Aorta (tissue), 5 donors: ENCODE results near the gene TPPP. TPM values are rescaled to one million over a fixed set of nuclear protein-coding genes. Genes with fewer than 3 reads are reported as not detected.

Experiments
- ATAC-seq: fragments of 200-7000 bp; cut with Tn5 transposase; one replicate; pipeline ENCODE4 v1.9.1; 2022; ENCODE audit warnings: moderate library complexity; ENCODE audit not compliant: low FRiP score
- DNase-seq, 2 donors: peaks; one replicate each; pipeline ENCODE4 v3.0.0-alpha.2; 2020
- H3K27ac ChIP-seq, 2 donors: one replicate each; pipeline ENCODE4 v1.5.1; 2013; ENCODE audit warnings: low read length in 2 of 2, mild to moderate bottlenecking in 2 of 2, moderate library complexity in 2 of 2, control low read depth in 1 of 2, inconsistent platforms in 1 of 2, low read depth in 1 of 2
- H3K27me3 ChIP-seq, 2 donors: one replicate each; pipeline ENCODE4 v1.6.1; 2013; ENCODE audit warnings: control low read depth in 1 of 2, low read length in 1 of 2, mild to moderate bottlenecking in 1 of 2, moderate library complexity in 1 of 2; ENCODE audit not compliant: insufficient read depth in 2 of 2, control insufficient read depth in 1 of 2
- H3K36me3 ChIP-seq, 2 donors: one replicate each; pipeline ENCODE4 v1.6.1; 2013; ENCODE audit warnings: control low read depth in 1 of 2, low read length in 1 of 2, mild to moderate bottlenecking in 1 of 2; ENCODE audit not compliant: insufficient read depth in 2 of 2, control insufficient read depth in 1 of 2
- H3K4me1 ChIP-seq, 2 donors: one replicate each; pipeline ENCODE4 v1.6.1; 2013; ENCODE audit warnings: low read length in 2 of 2, control low read depth in 1 of 2, mild to moderate bottlenecking in 1 of 2, moderate library complexity in 1 of 2; ENCODE audit not compliant: insufficient read depth in 2 of 2, control insufficient read depth in 1 of 2
- H3K4me3 ChIP-seq, 2 donors: one replicate each; pipeline ENCODE4 v1.5.1; 2013; ENCODE audit warnings: low read length in 2 of 2, control low read depth in 1 of 2, mild to moderate bottlenecking in 1 of 2
- H3K9me3 ChIP-seq: one replicate; pipeline ENCODE4 v1.6.1; 2013; ENCODE audit warnings: mild to moderate bottlenecking, low read length; ENCODE audit not compliant: control insufficient read depth
- WGBS, 2 donors: extraction: QIAGEN DNeasy Blood & Tissue Kit; methylation state at CpG; one replicate each; pipeline ENCODE4 v1.1.7; 2013; 5-methylcytosine and 5-hydroxymethylcytosine counted together
- intact Hi-C, 2 donors: fragments of 100-400 bp; cut with DNase I; formaldehyde crosslinking; loops; one replicate each; pipeline versions ENCODE4 v1.14.2 to v1.15.0; 2022
- polyA plus RNA-seq, 2 donors: library from polyadenylated mRNA; stranded (reverse); fragments of 200-250 nt; gene quantifications; one replicate each; pipeline ENCODE4 v1.2.3, GENCODE V29; 2013
- total RNA-seq, 2 donors: library from RNA; stranded (reverse); fragmentation: NEBNext Ultra II Directional; extraction: Animal tissue kit (Norgen Biotek cat#: 25700); gene quantifications; one replicate each; pipeline ENCODE4 v1.2.1, GENCODE V29; 2021
- donor health status: healthy with polysubstance abuse.
- donor health status: Bipolar disorder and iron deficiency.
- donor health status: DM: no; HTN: no; CAD: no.
- donor health status: DM: no; HTN: no; CAD: no.
- donor health status: DM: yes; HTN: yes; CAD: no.

The TPPP gene
- total and polyA plus RNA-seq, 4 donors = 2.5 to 9.8 (median 5.2) TPM

DNA sequence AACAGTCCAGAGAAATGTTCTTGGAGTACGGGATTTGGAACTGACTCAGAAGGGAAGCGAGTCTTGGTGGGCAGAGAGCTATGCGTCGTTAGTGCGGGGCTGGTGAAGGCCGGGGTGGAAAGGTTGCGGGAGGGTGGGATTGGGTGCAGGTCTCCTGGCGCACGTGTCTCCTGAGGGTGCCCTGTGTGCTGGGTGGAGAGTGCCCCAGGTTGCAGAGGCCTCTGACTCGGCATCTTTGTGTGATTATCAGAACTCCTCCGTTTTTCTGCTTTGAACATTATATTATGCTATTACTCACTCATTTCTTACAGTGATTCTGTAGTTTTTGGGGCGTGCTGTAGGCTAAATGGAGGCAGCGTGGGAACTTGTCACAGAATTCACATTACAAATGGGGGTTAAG lies 69.6 kb downstream of the TPPP start:
- WGBS, 2 donors = 91 to 96% methylated on average over 13 of the region's 13 CpGs
- H3K36me3 ChIP-seq = no peaks in the 10 kb centered on the region
- ATAC-seq (no peak), DNase-seq (peak in 1 of 2 donors; percentile 36)
- H3K27ac ChIP-seq = no peak overlapping the region
- no peak overlapping the region for H3K4me3 ChIP-seq
- H3K4me1 ChIP-seq = no peaks in the 10 kb centered on the region
- H3K9me3 ChIP-seq = no peaks in the 10 kb centered on the region
- H3K27me3 ChIP-seq = no peaks in the 10 kb centered on the region
- intact Hi-C loops = no loop called here

DNA sequence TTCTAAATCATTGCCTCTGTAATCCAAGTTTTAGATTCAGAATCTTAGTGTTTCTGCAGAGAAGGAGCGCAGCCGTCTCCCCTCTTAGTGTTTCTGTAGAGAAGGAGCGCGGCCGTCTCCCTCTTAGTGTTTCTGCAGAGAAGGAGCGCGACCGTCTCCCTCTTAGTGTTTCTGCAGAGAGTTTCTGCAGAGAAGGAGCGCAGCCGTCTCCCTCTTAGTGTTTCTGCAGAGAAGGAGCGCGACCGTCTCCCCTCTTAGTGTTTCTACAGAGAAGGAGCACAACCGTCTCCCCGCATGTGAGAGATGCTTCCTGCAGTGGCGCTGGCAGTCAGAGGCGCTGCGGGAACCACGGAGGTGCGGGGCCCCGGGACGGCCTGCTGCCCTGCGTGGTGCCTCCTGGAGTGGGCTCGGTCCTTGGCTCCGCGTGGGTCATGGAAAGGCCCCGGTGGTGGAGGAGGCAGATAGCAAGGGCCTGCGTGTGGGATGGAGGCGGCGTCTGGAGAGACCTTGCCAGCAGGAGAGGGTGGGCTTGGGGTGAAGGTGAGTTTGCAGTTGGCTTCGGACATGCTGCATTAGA lies 70.1 kb downstream of the TPPP start:
- DNase-seq = peak in 1 of 2 donors; percentile 59
- no peaks in the 10 kb centered on the region for H3K27me3 ChIP-seq
- no peaks in the 10 kb centered on the region for H3K9me3 ChIP-seq
- no peaks in the 10 kb centered on the region for H3K4me1 ChIP-seq
- ATAC-seq = no peak
- intact Hi-C loops = no loop called here
- no peaks in the 10 kb centered on the region for H3K36me3 ChIP-seq
- WGBS, 2 donors = 94 to 96% methylated on average over 31 of the region's 31 CpGs
- no peak overlapping the region for H3K4me3 ChIP-seq
- no peak overlapping the region for H3K27ac ChIP-seq

DNA sequence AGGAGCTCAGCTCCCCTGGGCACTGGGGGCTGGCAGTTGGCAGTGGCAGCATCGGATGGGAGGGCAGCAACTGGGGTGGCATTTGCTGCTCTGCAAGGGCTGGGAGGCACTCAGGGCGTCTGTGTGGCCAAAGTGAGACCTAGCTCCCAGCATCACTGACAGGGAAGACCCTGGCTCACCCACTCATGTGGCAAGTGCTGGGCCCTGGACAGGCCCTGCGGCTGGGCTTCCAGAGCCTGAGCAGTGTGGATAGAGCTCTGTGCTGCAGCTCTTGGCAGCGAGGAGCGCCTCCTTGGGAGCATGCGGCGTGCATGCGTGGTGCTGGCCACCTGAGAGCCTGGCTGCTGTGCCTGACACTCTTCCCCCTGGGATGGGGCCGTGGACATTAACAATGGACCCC lies 70.8 kb downstream of the TPPP start:
- Histone ChIP-seq H3K27me3 (no peaks in the 10 kb centered on the region), H3K4me3 (no peak overlapping the region), H3K9me3 (no peaks in the 10 kb centered on the region), H3K27ac (no peak overlapping the region), H3K4me1 (no peaks in the 10 kb centered on the region), H3K36me3 (no peaks in the 10 kb centered on the region)
- intact Hi-C loops = no loop called here
- ATAC-seq = no peak
- DNase-seq = peak in 1 of 2 donors; percentile 48
- 94% methylated on average over 9 of the region's 9 CpGs for WGBS, 2 donors

DNA sequence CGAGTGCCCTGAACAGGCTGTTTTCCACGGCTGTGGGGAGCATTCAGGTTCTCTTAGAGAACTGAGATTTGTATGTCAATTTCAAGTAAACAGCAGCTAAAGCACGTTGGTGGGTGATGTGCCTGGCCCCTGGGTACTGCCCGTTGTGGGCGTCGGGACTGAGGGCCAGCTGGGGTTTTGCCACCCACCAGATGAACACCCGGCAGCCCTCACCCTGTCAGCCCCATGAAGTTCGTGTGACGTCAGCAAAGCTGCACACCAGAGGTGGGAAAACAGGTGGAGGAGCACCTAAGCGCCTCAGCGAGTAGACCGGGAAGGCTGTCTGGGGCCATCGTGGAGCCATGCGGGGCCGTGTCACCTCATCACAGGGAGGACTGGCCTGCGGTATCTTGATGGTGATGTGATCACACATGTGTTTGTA lies 71.8 kb downstream of the TPPP start:
- no peak overlapping the region for H3K4me3 ChIP-seq
- 96 to 97% methylated on average over 16 of the region's 16 CpGs for WGBS, 2 donors
- no peaks in the 10 kb centered on the region for H3K27me3 ChIP-seq
- no peaks in the 10 kb centered on the region for H3K36me3 ChIP-seq
- no peaks in the 10 kb centered on the region for H3K4me1 ChIP-seq
- H3K27ac ChIP-seq = no peak overlapping the region
- ATAC-seq (no peak), DNase-seq (peak in 1 of 2 donors; percentile 66)
- H3K9me3 ChIP-seq = no peaks in the 10 kb centered on the region
- intact Hi-C loops = no loop called here

DNA sequence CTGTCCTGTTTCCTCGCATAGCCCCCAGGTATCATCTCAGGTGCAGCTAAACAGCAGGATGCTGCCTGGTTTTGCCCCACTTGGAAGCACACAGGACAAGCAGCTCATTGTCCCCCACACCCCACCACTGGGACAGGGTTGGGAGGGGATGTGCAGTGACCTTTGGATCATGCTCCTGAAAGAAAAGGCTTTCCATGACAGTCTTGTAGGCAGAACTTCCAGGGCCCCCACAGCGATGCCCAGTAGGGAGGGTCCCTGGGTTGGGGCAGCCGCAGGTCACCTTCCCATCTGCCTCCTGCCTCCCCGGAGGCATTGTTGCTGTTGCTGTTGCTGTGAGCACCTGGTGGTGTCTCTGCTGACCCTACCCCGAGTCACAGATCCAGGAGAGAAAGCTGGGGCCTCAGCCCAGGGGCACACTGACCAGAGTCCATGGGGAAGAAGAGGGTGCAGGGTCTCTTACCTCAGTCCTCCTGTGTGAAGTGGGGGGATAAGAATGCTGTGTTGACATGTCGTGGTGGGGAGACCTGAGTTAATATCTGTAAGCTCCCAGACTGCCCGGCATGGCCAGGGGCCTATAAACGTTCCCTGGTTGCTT lies 72.5 kb downstream of the TPPP start:
- H3K9me3 ChIP-seq = no peaks in the 10 kb centered on the region
- H3K4me1 ChIP-seq = no peaks in the 10 kb centered on the region
- WGBS, 2 donors = 93 to 96% methylated on average over 8 of the region's 8 CpGs
- H3K27me3 ChIP-seq = no peaks in the 10 kb centered on the region
- H3K27ac ChIP-seq = no peak overlapping the region
- no peak overlapping the region for H3K4me3 ChIP-seq
- ATAC-seq (no peak), DNase-seq (peak in 1 of 2 donors; percentile 59)
- H3K36me3 ChIP-seq = no peaks in the 10 kb centered on the region
- intact Hi-C loops = no loop called here

DNA sequence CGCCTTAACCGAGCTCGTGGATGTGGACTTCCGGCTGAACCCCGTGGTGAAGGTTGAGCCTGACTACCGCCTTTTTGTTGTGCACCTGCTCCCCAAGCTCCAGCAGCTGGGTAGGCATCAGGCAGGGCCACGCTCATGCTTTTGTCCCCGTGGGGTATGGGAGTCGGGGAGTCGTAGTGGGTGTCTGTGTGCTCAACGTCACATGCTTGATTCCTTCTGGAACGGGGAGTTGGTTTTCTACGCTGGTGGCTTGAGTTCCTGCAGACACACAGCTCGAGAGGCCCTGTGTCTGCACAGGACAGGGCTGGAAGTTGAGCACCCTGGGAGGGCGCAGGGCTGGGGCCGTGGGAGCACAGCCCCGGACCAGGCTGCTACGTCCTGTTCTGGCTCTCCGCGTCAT lies 73.0 kb downstream of the TPPP start:
- ATAC-seq (no peak), DNase-seq (peak in 1 of 2 donors; percentile 30)
- no peak overlapping the region for H3K27ac ChIP-seq
- H3K27me3 ChIP-seq = no peaks in the 10 kb centered on the region
- intact Hi-C loops = no loop called here
- no peaks in the 10 kb centered on the region for H3K36me3 ChIP-seq
- 95% methylated on average over 20 of the region's 20 CpGs for WGBS, 2 donors
- H3K4me1 ChIP-seq = no peaks in the 10 kb centered on the region
- no peaks in the 10 kb centered on the region for H3K9me3 ChIP-seq
- no peak overlapping the region for H3K4me3 ChIP-seq

DNA sequence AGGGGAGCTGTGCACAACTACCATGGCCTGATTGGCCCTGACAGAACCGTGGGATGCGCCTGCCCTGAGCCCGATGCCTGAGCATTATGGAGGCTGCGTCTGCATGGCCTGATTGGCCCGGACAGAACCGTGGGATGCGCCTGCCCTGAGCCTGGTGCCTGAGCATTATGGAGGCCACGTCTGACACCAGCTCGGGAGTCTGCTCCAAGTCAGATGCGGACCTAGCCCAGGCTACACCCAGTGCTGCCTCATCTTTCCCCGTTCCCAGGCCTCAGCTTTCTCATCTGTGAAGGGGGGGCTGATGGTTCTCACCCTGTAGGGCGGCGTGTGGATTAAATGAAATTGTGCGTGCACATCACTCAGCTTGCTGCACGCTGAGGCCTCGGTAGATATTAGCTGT lies 73.7 kb downstream of the TPPP start:
- peak in 1 of 2 donors; percentile 36 for DNase-seq
- H3K36me3 ChIP-seq = no peaks in the 10 kb centered on the region
- WGBS, 2 donors = 95 to 97% methylated on average over 16 of the region's 16 CpGs
- ATAC-seq = no peak
- no peaks in the 10 kb centered on the region for H3K27me3 ChIP-seq
- H3K9me3 ChIP-seq = no peaks in the 10 kb centered on the region
- H3K4me1 ChIP-seq = no peaks in the 10 kb centered on the region
- H3K27ac ChIP-seq = no peak overlapping the region
- no peak overlapping the region for H3K4me3 ChIP-seq
- intact Hi-C loops = loop anchor here in 1 of 2 donors (10.0 kb wide), 2 partner anchors 145 to 175 kb away; partner anchors contain the start of gene EXOC3

DNA sequence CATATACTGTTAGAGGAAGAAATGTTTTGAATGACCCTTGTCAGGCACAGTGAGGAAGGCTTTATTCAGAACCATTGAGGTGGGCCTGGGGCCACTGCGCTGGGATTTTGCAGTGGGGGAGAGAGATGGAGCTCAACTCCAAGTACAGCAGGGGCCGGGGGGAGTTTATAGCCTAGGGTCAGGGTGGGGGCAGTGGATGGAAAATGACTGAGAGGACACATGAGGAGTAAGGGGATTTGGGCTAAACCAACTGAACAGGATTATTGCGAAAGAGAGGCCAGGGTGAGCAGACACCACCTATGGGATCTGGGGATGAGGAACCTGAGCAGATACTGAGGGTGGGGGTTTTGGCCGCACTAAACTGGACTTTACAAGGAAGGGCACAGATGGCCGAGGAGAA lies 74.7 kb downstream of the TPPP start:
- Histone ChIP-seq H3K27me3 (no peaks in the 10 kb centered on the region), H3K9me3 (no peaks in the 10 kb centered on the region), H3K4me3 (no peak overlapping the region), H3K4me1 (no peaks in the 10 kb centered on the region), H3K36me3 (no peaks in the 10 kb centered on the region), H3K27ac (no peak overlapping the region)
- WGBS, 2 donors = 92 to 96% methylated on average over 5 of the region's 5 CpGs
- intact Hi-C loops = loop anchor here in 1 of 2 donors (10.0 kb wide), 2 partner anchors 144 to 174 kb away; partner anchors contain the start of gene EXOC3
- ATAC-seq (no peak), DNase-seq (peak in 1 of 2 donors; percentile 60)

DNA sequence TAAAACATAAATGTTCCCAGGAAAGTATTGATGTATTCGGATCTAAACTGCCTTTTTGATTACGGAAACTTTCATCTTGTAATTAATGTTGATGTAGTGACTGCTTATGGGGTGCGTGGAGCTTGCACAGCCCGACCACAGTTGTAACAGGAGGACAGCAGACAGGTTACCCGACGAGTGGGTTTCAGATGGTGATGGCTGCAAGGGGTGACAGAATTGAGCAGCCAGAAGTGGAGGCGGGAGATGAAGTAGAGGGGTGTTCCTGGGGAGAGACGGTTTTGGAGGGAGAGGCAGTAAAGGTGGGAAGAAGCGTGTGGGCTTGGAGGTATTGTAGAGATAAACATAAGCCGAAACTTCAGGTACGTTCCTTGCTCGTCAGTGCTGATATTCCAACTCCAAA lies 75.3 kb downstream of the TPPP start:
- no peak overlapping the region for H3K27ac ChIP-seq
- H3K27me3 ChIP-seq = no peaks in the 10 kb centered on the region
- WGBS, 2 donors = 96% methylated on average over 12 of the region's 12 CpGs
- H3K4me1 ChIP-seq = no peaks in the 10 kb centered on the region
- intact Hi-C loops = loop anchor here in 1 of 2 donors (10.0 kb wide), 2 partner anchors 143 to 173 kb away; partner anchors contain the start of gene EXOC3
- H3K36me3 ChIP-seq = no peaks in the 10 kb centered on the region
- ATAC-seq (no peak), DNase-seq (peak in 1 of 2 donors; percentile 2)
- no peaks in the 10 kb centered on the region for H3K9me3 ChIP-seq
- no peak overlapping the region for H3K4me3 ChIP-seq
